Stimulated activated CD4-positive, alpha-beta T cell treated with anti-CD3 and anti-CD28 coated beads, Interleukin-1b, Interleukin-23, amount 100 ng/mL, for 4 hours (primary cell): ENCODE results near the gene TMPRSS5.

Experiments used
- DNase-seq, 2 donors: peaks; one replicate each; pipeline ENCODE4 v3.0.0-alpha.2; 2020; ENCODE audit warnings: low read depth in 2 of 2

Gene TMPRSS5

DNA sequence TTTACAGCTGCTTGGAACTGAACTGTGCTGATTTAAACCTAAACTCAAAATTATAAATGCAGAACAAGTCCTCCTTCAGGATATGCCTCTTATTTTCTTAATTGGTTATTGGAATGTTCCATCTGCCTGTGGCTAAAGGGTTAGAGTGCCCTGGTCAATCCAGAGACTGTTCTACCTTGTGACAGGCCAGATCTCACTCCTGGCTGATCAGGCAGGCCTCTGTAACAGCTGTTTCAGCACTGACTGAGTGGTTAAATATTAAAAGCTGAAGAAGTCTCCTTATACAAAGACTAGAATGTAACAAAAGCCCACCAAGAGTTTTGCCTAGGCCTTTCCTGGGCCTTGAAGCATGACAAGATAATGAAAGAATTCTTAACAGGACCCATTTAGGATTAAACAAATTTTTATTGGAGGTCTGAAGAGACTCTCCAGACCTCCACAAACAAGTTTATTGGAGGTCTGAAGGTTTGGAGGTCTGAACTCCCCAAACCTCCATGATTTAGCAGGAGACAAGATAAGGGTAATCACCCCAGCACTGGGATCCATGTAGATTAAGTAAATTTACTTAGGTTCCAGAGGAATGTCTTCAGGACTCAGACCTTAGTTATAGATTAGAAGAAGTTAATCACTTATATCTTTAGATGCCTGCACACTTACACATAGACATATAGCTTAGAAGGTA is 35.8 kb downstream of the TMPRSS5 start:
- no peak for DNase-seq

DNA sequence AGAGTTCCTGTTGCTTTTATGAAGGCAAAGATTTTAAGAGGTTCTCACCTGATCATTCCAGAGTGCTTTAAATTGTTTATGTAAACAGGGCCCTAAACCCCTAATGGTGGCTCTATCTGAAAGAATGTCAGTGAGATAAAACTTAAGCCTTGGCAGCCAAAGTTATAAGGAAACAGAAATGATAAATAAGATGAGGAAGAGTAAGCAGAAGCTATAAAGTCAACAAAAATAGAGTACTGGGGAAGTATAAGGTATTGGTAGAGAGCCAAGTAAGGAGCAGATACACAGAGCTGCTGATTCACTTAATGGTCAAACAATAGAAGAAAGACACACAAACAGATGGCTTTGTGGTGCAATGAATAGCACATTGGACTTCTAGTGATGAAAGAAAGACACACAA is 37.9 kb downstream of the TMPRSS5 start:
- DNase-seq = no peak

DNA sequence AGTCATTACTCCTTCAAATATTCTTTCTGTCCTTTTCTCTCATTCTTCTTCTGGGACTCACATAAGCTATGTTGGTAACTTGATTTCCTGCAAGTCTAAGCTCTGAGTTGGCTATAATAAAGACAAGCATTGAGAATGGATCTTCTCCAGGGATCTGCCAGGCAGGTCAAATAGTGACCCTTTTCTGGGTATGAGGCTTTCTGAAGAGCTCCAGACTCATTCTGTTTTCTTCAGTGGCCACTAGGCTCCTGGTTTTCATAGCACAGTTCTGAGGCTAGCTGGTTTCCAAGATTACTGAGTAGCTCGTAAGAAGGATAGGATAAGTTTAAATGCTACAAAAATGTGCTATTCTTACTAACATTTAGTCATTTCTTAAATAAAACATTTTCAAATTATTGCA is 38.3 kb downstream of the TMPRSS5 start:
- DNase-seq = no peak

DNA sequence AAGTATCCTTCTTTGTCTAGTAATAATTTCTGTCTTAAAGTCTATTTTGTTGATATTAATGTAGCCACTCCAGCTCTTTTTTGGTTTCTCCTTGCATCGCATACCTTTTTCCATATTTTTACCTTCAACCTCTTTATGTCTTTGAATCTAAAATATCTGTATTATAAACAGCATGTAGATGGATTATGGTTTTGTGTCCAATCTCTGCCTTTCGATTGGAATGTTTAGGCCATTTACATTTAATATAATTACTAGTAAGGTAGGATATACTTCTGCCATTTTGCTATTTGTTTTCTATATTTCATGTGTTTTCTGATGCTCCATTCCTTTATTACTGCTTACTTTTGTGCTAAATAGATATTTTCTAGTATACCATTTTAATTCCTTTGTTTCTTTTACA is 39.5 kb downstream of the TMPRSS5 start:
- no peak for DNase-seq

DNA sequence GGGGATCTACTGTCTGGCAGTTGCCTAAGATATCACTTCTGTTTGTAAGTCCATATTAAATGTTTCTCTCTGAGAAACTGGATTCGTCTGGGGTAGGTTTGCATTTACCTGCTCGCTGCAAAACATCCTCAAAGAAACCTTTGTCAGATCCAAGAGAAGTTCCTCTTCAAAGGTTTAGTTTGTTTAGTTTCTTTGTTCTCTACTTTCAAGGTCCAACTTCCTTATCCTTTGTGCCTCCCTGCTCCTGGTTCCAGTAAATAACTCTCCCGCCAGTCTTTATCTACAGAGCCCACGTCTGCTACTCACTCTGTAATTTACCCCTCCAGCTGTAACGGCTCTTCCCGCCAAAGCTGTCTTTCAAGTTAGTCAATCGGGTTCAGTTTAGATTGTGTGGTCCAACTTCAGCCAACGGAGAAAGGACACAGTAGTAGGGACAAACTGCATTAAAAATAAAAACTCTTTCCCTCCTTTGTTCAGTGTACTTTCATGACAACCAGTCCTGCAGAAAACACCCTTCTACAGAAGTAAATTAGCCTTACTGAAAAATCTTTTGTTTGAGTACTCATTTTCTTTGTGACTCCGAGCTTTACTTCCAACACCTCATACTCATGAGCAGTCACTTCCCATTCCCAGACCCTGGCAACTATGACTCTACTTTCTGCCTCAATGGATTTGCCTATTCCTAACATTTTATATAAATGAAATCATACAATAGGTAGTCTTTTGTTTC is 41.0 kb downstream of the TMPRSS5 start:
- no peak for DNase-seq

DNA sequence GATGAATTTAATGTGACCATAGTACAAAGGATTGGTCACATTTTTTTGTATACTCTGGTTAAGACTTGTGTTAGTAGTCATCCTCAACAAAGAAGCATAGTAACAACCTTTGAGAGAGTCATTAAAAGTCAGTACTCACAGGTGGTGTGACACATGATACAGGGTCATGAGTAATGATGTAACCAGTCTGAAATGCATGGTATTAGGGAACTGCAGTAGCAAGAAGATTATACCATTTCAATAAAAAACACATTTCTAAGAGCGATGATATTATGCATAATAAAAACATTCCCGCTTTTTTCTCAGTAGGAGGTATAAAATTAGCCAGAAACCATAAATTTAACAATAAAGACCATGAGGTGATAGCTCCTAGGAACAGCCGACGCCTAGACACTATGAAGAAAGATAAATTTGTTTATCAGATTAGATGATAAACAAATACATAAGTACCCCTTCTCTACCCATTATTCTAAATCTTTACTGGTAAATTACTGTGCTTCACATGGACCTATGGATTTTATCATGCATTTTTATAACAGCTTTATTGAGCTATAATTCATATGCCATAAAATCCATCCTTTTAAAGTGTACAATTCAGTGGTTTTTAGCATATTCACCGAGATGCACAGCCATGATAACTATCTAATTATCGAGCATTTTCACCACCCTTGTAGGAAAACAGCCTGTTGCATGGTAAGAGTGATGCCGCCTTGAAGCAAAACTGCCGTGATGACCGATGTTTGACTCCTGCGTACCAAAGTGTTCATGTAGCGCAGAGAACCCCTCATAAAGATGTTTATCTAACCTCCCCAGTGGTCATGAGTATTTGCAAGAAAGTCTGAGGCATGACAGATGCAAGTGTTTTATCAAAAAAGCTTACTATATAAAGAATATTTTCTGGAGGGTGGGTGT is 41.8 kb downstream of the TMPRSS5 start:
- no peak for DNase-seq

DNA sequence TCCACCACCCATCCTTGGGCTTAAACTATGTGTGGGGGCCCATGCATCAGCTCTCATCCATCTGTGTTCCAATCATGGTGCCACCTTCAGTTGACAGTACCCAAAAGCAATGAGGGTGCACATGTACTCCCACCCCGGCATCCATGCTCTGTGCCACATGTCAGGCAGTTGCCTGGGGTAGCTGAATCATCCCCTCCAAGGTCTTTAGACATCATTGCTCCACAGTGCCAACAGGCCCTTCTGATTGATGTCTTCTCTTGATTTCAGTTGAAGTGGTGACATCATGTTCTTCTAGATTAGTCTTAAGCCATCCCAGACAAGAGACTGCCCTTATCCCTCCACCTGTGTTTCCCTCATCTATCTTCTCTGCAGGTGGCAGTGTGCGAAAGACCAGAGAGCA is 42.5 kb downstream of the TMPRSS5 start:
- no peak for DNase-seq

DNA sequence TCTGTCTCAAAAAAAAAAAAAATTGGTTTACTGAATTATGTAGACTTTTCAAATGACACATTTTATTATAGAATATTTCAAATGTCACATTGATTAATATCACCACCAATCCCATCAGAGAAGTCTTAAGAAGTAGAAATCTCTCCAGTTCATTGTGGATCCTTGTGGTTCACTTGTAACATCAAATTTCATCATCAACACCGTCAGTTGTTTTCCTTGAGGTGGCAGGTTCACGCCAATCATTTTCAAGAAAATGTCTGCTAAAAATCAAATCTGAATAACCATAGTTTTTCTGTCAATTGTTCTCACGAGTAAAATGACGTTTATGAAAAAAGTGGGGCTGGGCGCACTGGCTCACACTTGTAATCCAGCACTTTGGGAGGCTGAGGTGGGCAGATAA is 50.3 kb downstream of the TMPRSS5 start:
- no peak for DNase-seq

DNA sequence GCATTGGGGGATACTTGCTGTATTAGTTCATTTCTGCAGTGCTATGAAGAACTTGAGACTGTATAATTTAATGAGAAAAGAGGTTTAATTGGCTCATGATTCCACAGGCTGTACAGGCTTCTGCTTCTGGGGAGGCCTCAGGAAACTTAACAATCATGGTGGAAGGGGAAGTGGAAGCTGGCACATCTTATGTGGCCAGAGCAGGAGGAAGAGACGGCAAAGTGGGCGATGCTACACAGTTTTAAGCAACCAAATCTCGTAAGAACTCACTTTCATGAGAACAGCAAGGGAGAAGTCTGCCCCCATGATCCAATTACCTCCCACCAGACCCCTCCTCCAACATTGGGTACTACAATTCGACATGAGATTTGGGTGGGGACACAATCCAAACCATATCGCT is 55.1 kb downstream of the TMPRSS5 start:
- no peak for DNase-seq

DNA sequence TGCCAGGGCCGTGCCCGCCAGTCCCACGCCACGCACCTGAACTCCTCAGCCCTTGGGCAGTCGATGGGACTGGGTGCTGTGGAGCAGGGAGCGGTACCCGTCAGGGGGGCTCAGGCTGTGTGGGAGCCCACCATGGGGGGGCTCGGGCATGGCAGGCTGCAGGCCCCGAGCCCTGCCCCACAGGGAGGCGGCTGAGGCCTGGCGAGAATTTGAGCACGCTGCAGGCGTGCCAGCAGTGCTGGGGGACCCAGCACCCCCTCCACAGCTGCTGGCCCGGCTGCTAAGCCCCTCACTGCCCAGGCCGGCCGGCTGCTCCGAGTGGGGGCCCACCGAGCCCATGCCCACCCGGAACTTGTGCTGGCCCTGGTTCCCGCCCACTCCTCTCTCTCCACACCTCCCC is 56.8 kb downstream of the TMPRSS5 start:
- no peak for DNase-seq

DNA sequence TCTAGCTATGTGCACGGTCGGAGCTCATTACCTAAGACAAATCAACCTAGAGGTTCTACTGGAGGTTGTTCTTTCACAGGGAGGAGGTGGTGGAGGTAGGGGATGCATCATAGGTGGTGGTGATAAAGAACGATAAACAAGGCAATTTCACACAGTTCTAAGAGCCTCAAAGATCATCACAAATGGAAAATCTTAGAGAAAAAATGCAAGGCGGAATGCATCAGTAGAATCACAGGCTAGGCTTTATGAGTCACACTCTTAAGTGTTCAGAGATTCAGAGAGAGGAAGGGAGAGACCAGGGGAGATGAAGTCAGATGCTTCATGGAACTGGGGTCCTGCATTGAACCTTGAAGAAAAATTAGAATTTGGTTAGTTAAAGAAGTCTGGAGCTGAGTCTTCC is 58.3 kb downstream of the TMPRSS5 start:
- no peak for DNase-seq

DNA sequence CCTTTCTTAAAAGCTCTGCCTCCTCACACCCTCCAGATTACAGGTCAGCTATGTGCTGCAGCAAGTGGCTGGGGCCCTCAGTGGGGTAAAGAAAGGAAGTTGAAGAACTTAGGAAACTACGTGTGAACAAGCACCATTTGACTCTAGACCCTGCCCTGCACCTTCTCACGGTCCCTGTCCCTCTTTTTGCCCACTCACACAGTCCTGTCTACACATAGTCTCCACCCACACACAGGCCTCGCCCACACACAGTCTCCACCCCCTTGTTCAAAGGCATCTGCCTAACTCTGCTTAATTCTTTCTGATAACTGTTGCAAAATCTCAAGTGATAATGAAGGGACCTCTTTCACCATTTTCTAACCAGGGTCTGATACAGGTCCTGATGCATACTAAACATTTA is 59.0 kb downstream of the TMPRSS5 start:
- DNase-seq = no peak

DNA sequence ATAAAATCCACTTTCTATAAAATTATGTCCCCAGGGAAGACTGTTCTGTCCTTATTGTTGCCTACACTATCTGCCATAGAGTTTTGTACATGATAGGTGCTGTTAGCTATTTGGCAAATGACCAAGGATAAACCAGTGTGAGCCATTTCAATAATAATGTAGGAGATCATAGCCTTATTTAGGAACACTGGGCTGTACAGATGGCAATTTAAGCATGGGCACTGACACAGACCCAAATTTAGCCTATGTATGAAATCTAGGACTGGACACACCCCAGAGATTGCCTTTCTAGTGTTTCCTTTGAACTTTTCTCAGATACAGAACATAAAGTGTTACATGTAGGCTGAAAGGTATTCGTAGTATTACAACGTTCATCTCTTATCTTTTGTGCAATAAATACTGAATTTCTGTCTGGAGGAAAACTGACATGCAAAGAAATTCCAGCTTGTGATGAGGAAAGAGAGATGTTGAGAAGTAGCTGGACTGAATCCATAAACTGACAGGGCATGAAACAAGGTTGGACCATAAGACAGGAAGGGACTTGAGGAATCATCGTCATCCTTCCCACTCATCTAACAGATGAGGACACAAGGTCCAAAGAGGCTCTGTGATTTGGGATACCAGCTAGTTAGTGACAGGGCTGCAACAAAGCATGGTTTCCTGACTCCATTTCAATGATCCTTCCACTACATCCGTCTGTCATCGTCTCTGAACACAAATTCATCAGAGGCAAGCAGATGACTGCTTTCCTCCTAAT is 60.3 kb downstream of the TMPRSS5 start:
- DNase-seq = no peak

DNA sequence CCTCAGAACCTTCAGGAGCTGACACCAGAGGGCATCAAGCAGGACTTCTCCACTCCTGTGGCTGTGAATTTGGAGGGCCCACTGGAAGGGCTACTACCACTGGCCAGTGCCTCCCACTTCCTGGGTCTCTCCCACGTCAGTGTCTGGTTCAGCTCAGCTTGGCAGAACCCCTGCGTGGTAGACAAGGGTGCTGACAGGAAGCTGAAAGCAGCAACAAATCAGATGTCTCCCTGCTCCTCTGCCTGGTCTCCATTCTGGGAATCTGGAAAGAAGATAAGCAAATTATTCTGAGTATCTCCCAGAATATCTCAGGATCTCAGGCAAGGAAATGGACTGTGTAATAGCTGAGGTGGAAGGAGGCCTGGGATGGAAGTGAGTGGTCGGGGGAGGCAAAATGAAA is 61.5 kb downstream of the TMPRSS5 start:
- DNase-seq = no peak

DNA sequence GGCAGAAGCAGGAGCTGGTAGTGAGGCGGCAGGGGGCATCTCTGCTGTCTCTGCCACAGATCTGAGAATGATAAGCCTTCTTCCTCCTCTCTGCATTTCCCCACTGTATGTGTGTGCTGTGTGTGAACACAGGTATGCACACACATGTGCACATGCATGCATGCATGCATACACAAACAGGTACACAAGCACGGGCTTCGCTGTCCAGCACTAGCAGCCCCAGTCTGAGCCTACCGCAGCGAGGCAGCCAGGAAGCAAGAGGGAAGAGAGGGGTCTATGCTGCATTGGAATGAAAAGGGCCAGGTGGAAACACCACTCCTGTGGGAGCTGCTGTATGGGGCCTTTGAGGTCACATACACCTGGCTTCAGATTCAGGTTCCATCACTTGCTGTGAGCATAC is 62.4 kb downstream of the TMPRSS5 start:
- DNase-seq = no peak

DNA sequence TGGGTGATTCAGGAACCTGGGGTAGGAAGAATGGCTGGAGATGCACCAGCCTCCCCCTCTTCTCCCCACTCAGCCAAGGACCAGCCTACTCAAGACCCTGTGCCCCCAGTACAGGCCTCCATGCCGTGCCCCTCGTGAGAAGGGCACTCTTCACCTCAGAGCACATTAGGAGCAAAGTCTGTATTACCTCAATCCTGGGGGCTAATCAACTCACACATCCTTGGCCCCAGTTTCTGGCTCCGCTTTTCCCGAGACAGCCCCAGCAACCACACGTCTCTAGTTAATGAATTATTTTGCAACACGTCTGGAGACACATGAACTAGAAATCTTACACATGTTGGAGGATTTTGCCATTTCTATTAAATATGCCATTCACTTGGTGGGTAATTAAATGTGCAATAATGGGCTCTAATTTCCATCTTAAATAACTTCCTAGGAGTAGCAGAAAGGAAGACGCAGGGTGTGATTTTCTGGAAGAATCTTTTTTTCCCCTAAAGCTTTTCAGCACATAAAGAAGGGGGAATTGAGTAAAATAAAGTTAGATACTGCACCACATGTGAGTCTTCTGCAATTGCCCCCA is 63.0 kb downstream of the TMPRSS5 start:
- no peak for DNase-seq

DNA sequence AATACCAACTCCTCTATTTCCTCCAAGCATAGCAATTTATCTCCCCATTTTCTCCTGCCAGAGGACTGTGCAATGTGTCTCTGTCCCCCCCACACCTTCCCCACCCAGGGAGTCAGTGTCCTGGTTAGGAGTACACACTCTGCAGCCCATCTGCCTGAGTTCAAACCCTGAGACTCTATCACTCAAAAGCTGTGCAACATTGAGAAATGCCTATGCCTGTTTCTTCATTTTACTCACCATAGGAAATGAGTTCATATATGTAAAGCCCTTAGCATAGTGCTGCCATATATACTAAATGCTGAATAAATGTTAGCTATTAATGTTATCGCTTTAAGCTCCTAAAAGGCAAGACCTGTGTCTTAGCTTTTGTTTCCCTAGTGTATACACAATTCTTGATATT is 64.0 kb downstream of the TMPRSS5 start:
- DNase-seq = no peak

DNA sequence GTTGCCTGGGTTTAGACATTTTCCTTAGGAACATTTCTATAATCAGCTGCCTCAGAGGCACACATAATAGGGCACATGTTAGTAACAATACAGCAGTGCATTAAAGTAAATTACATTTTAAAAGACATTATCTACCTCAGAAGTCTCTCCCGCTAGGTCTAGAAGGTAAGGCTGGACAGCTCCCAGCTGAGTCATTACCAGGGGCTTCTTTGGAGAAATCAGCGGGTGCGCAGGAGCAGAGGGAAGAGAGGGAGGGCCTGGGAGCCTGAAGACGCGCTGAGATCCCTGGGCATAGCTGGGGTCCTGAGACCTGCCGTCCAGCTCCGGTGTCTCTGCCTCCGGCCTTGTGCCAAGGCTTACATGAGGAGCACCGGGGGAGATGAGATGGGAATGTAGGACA is 67.7 kb downstream of the TMPRSS5 start:
- no peak for DNase-seq

DNA sequence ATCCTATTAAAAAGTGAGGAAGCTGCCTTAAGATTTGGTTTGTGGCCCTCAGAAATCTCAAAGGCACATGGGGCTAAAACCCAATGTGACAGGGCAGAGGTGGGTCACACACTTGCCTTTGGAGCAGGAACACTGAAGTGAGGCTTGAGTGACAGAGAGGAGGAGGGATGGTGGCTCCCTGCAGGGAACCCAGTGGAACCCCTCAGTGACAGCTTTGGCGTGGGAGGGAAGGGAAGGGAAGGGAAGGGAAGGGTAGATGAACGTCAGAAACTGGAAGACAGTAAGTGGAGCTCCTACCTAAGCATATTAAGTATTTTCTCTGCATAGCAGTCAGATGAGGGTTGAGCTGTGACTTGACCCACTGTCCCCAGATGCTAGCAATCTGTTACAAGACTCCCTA is 68.5 kb downstream of the TMPRSS5 start:
- DNase-seq = no peak
